DLD1 (cell line): ENCODE measurements around the gene SLC27A1.

Experiments used
- in situ Hi-C: cut with HindIII; loops from 2 replicates; pipeline ENCODE4 v1.10.0; 2017; ENCODE audit warnings: low sequenced_read_pairs

Gene SLC27A1

GRCh38 chr19:17470068-17470841 is at the start of gene SLC27A1:
Gene SLC27A1, plus strand, starts transcription at chr19:17470524. Its CDS starts 17 bp downstream, at chr19:17470541.
- in situ Hi-C loops = no loop called here

DNA sequence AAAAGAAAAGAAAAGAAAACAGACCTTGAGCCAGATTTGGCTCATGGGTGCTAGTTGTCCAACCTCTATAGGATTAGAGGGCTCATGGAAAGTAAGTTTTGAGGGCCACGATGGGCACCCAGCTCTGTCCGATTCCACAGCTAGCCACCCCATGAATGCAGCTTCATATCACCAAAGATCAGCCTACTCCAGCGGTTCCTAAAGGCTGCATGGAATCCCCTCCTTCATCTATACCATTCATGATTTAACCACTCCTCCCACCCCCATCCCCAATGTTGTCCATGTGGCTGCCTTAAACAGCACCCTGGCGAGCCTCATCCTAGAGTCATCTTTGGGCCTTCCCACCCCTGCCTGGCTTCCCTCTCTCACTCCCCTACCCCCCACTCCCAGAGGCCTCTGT is 48.4 kb upstream of the SLC27A1 start:
- in situ Hi-C loops = no loop called here

DNA sequence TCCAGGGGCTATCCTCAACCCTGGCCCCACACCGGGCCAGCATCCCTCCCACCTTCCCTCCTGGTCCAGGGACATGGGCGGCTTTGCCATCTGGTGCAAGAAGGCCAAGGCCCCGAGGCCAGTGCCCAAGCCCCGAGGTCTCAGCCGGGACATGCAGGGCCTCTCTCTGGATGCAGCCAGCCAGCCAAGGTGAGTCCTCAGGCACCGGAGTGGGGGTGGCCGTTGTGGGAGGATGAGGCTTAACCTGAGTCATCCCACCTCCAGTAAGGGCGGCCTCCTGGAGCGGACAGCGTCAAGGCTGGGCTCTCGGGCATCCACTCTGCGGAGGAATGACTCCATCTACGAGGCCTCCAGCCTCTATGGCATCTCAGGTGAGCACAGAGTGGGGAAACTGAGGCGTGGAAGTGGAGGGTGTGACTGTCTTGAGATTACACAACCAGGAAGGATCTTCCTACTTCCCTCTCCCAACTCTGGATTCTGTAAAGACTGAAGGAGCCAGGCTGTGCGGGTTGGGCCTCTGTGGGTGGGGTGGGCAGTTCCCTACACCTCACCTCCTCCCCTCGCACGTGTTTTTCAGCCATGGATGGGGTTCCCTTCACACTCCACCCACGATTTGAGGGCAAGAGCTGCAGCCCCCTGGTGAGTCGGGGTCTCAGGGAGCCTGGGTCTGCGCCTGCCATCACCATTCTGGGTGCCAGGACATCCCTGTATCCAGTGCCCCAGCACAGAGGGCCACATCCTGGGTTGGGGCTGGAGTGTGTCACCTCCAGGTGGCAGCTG is 46.7 kb upstream of the SLC27A1 start:
- in situ Hi-C loops = no loop called here

GRCh38 chr19:17424743-17425365 is 45.5 kb upstream of the SLC27A1 start:
- in situ Hi-C loops = no loop called here

DNA sequence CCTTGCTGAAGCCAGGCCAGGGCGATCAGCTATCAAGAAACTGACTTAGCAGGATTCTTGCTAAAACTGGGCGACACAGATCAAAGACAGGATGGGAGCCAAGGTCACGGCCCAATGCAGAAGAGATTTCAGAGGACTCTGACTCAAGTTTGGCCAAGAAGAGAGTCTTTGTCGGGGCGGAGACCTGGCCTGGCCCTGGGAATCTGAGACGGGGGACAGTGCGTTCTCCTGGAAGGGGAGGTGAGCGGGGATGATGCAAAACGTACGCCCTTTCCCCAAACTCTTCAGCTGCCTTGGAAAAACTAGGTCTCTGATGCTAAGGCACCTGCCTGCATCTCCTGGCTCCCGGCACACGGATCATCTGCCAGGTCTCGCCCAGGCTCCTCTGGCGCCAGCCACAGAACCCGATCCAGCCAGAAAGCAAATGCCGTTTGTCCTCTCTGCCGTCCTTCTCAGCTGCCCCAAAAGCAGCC is 40.6 kb upstream of the SLC27A1 start:
- in situ Hi-C loops = no loop called here

DNA sequence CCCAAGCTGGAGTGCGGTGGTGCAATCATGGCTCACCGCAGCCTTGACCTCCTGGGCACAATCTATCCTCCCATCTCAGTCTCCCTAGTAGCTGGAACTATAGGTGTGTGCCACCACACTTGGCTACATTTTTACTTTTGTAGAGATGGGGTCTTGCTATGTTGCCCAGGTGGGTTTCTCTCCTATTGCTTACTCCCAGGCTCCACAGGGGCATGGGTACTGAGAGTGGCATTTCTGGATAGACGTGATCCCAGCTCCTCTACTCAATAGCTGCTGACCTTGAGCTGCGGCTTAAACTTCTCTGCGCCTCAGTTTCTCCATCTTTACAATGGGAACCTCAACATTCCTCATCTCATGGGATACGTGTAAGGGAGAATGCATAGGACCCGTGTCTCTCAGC is 38.9 kb upstream of the SLC27A1 start:
- in situ Hi-C loops = no loop called here

DNA sequence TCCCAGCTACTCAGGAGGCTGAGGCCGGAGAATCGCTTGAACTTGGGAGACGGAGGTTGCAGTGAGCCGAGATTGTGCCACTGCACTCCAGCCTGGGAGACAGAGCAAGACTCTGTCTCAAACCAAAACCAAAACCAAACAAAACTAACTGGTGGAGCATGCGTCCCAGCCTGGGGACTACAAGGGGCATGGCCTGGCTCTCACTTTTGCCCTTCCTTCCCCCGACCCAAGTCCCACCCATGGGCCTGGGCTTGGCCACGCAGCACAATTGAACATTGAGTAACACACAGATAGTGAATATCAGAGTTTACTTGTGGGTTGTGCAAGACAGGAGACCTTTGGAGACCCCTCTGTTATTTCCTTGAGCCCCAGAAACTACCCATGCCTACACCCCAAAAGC is 35.1 kb upstream of the SLC27A1 start:
- in situ Hi-C loops = no loop called here

- in situ Hi-C loops = no loop called here
Observed at GRCh38 chr19:17436094-17436873, 34.0 kb upstream of the SLC27A1 start.

DNA sequence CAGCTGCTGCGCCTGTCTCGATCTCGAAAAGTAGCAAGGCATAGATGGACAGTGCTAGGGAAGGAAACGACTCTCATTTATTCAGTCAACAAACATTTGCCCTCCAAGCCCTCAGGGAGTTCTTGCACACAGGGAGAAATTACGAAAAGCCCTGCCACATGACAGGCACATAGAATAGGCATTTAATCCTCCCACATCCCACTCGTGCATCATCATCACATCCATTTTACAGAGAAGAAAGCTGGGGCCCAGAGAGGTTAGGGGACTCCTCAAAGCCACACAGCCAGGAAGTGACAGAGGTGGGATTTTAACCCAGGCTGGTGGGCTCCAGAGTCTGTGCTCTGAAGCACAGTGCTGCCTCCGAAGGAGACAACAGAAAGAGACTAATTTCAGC is 33.5 kb upstream of the SLC27A1 start:
- in situ Hi-C loops = no loop called here

DNA sequence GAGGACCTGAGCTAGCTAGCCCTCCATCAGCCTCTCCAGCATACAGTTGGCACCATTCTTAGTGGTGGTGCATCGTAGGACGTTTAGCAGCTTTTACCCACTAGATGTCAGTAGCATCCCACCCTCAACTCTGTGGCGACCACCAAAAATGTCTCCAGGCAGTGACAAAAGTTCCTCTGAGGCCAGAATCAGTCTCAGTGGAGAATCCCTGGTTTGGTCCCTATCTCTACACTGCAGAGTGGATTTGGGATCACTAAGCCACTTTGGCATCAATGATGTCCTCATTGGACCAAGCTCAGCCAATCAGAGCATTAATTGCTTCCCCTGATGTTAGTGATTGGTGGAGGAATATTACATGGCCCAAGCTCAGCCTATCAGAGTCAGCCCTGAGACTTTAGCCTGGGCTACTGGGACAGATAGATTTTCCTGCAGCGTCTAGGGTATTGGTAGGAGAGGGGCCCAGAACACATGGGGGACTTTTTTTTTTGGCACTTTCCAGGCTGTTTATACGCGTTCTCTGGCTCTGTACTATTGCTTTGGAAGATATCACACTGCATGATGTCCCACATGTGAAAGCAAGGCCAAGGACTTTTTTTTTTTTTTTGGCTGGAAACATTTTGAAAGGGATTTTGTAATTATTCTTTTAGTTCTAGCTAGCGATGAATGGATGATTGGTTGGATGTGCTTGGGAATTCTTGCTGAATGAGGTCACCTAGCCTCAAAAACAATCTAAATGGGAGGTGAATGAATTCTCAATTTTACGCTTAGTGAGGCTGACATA is 28.9 kb upstream of the SLC27A1 start:
- in situ Hi-C loops = no loop called here

- in situ Hi-C loops = no loop called here
Observed at GRCh38 chr19:17445526-17446165, 24.7 kb upstream of the SLC27A1 start.

DNA sequence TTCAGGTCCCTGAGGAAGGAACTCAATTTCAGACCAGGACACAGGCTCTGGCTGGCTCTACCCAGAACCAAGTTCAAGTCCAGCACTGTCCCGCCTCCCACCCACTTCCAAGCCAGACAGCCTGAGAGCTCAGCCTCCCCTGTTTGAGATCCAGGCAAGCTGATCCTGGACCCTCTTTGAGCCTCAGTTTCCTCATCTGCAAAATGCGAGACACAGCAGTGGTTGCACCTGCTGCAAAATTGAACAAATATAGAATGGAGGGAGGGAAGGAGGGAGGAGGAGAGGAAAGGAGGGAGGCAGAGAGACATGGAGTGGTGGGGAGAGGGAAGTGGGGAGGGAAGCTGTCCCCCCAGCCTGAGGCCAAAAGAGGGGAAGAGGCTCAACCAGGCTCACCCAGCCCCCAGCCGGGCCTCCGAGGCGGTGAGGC is 22.6 kb upstream of the SLC27A1 start:
- in situ Hi-C loops = no loop called here

DNA sequence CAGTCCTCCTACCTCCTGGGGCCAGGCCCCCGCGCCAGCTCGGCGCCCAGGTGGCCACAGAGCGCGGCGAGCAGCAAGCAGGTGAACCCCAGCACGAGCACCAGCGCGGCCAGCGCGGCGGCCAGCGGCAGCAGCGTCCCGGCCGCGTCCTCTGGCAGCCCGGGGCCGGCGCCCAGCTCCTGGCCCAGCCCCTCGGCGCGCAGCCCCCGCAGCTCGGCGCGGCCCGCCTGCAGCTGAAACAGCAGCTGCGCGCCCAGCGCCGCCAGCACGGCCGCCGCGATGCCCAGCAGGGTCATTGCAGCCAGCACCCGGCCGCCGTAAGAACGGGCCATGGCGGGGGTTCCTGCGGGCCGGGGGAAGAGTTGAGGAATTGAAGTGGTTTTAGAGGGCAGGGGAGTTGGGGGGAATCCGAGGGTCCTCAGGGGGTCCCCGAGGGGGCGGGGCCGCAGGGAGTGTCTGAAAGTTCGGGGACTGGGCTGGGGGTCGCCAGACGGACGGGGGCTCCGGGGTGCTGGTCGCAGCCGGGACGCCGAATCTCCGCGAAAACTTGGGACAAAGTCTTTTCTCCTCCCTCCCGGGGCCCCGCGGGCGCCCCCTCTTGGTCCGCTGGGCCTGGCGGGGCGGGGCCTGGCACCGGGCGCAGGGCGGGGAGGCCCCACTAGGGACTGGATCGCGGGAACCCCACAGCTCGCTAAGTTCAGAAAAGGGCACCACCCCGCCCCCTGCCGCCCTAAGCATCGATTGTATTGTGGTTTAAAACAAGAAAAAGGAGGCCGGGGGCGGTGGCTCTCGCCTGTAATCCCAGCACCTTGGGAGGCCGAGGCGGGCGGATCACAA is 22.0 kb upstream of the SLC27A1 start, which contains the start of gene TMEM221:
Gene TMEM221 (minus strand): TSS at position 538 of the 837 bp plus-strand sequence. CDS start 206 bp downstream, at position 332.
- in situ Hi-C loops = no loop called here

GRCh38 chr19:17450264-17451075 is 19.9 kb upstream of the SLC27A1 start:
- in situ Hi-C loops = no loop called here

DNA sequence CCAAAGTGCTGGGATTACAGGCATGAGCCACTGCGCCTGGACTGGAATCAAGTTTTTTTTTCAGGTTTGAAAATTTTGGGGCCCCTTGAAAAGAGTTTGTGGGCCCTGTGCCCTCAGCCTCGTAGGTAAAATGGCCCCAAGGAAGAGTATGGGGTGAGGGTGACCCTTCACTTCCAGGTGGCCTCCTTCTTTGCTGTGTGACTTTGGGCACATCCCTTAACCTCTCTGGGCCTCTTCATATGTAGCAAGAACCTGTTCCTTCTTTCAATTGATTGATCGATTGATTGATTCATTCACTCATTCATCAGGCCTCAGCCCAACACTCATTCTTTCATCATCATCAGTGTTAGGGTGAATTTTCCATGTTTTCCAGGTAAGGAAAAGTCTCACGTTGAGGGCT is 18.5 kb upstream of the SLC27A1 start:
- in situ Hi-C loops = no loop called here

DNA sequence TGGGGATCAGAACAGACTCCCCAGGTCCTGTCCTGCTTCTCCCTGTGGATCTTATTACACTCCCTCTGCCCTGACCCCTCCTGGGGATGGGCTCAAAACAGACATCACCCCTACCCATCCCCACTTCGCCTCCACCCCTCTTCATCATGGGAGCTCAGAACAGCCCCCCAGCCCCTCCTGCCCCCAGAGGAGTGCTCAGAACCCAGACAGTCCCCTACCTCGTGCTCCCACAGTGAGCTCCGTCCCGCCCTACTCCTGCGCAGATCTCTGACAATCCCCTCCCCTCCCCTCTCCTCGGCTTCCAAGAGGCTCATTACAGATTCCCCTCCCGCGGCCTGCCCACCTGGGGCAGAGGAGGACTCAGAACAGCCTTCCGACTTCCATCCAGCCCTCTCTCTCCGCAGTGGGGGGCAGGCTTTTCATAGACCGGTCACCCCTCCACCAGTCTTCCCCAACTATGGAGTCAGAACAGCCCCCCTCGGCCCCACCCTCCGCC is 15.7 kb upstream of the SLC27A1 start:
- in situ Hi-C loops = no loop called here

DNA sequence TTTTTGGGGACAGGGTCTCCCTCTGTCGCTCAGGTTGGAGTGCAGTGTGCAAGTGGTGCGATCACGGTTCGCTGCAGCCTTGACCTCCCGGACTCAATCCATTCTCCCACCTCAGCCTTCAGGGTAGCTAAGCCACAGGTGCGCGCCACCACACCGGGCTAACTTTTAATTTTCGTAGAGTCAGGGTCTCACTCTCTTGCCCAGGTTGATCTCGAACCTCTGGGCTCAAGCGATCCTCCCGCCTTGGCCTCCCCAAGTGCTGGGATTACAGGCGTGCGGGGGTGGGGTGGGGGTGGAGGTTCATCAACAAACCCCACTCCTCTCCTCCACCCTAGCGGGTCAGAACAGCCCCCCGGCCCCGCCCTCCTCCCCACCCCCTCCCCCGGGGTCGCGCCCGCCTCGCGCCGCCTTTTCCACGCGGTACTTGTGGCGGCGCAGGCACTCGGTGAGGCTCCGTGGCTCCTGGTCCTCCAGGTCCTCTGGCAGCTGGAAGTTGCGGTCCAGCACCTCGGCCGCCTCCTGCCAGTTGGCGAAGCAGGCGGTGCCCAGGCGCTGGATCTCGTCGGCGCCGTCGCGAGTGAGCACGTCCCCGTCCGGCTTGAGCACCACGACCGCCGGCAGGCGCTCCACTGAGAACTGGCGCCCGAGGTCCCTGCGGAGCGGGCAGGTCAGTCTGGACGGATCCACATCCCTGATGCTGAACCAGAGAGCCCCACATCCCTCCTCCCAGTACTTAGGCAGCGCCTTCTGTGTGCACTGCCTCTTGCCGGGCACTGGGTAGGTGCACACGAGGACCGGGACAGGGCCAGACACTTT is 14.8 kb upstream of the SLC27A1 start:
- in situ Hi-C loops = no loop called here
